Coronary artery (tissue), 2 donors: ENCODE data around the gene C4orf17.
A peak's percentile ranks its signal among the peaks of the same experiment; 100 is the strongest.

Experiments used
- DNase-seq: peaks from one replicate; pipeline ENCODE4 v3.0.0-alpha.2; 2017; ENCODE audit warnings: low spot score
- H3K27ac ChIP-seq, 2 donors: fragments of 200-600 bp; sonication (generic); one replicate each; pipeline ENCODE4 v1.5.1; 2016 to 2019
- H3K4me3 ChIP-seq: fragments of 200-600 bp; sonication (generic); 2 replicates; pipeline ENCODE4 v1.5.1; 2016; ENCODE audit warnings: mild to moderate bottlenecking, moderate library complexity
- CTCF ChIP-seq: fragments of 200-600 bp; sonication (generic); IDR thresholded peaks from one replicate; pipeline ENCODE4 v1.5.1; 2019; ENCODE audit warnings: antibody characterized with exemption

Gene C4orf17

GRCh38 chr4:99510721-99511120 lies at the start of gene C4orf17:
C4orf17 (plus strand) TSS chr4:99511021; CDS start chr4:99513082, 2,061 bp downstream.
- H3K27ac ChIP-seq = no peak within 1 kb of the TSS
- TF ChIP-seq CTCF = no peak

GRCh38 chr4:99461623-99462401 lies 49.0 kb upstream of the C4orf17 start:
- no peak for TF ChIP-seq CTCF
- no peak overlapping the region for H3K4me3 ChIP-seq
- no peak overlapping the region for H3K27ac ChIP-seq
- DNase-seq = no peak

More at GRCh38 chr4:99510721-99511120, at the start of gene C4orf17:
- no peak within 1 kb of the TSS for H3K4me3 ChIP-seq
- no peak for DNase-seq

GRCh38 chr4:99462875-99463464 lies 47.9 kb upstream of the C4orf17 start:
- no peak overlapping the region for H3K27ac ChIP-seq
- H3K4me3 ChIP-seq = no peak overlapping the region
- peak; percentile 76 for TF ChIP-seq CTCF
- DNase-seq = no peak

GRCh38 chr4:99463566-99463965 lies 47.3 kb upstream of the C4orf17 start:
- no peak for DNase-seq
- Histone ChIP-seq H3K4me3 (no peak overlapping the region), H3K27ac (no peak overlapping the region)
- TF ChIP-seq CTCF = no peak

GRCh38 chr4:99467887-99468286 lies 42.9 kb upstream of the C4orf17 start:
- TF ChIP-seq CTCF = no peak
- H3K4me3 ChIP-seq = no peak overlapping the region
- no peak for DNase-seq
- H3K27ac ChIP-seq = no peak overlapping the region

- DNase-seq = no peak
- TF ChIP-seq CTCF = no peak
- Histone ChIP-seq H3K27ac (no peak overlapping the region), H3K4me3 (no peak overlapping the region)
These were observed 41.9 kb upstream of the C4orf17 start for GRCh38 chr4:99468889-99469288.

GRCh38 chr4:99471349-99471748 lies 39.5 kb upstream of the C4orf17 start:
- no peak for TF ChIP-seq CTCF
- no peak overlapping the region for H3K27ac ChIP-seq
- no peak overlapping the region for H3K4me3 ChIP-seq
- no peak for DNase-seq
